HG03196 (cell line): ENCODE data around the gene NCKAP5.
"Not testable (repeated sequence)": the region's sequence is repeated elsewhere in the genome, so short reads cannot be mapped to it uniquely, and the experiment has no call there.

Source experiments
- ATAC-seq: cut with Tn5 transposase; IDR thresholded peaks from one replicate; pipeline ENCODE4 v1.9.1; 2021; ENCODE audit not compliant: unreplicated experiment

NCKAP5 gene

GRCh38 chr2:133475610-133476009 is 92.7 kb downstream of the NCKAP5 start:
- no peak for ATAC-seq

- ATAC-seq, result not testable (repeated sequence)
Observed at GRCh38 chr2:133470446-133470845, 97.8 kb downstream of the NCKAP5 start.

GRCh38 chr2:133462811-133463210 is 105.5 kb downstream of the NCKAP5 start:
- no peak for ATAC-seq

GRCh38 chr2:133461484-133461883 is 106.8 kb downstream of the NCKAP5 start:
- no peak for ATAC-seq

- no peak for ATAC-seq
Observed at GRCh38 chr2:133459590-133459989, 108.7 kb downstream of the NCKAP5 start.

- no peak for ATAC-seq
Observed at GRCh38 chr2:133458280-133458679, 110.0 kb downstream of the NCKAP5 start.

- no peak for ATAC-seq
Observed at GRCh38 chr2:133457861-133458260, 110.4 kb downstream of the NCKAP5 start.

- ATAC-seq, result no peak
Observed at GRCh38 chr2:133456971-133457370, 111.3 kb downstream of the NCKAP5 start.

GRCh38 chr2:133456156-133456555 is 112.1 kb downstream of the NCKAP5 start:
- ATAC-seq, result no peak

- ATAC-seq, result no peak
Observed at GRCh38 chr2:133453032-133453431, 115.2 kb downstream of the NCKAP5 start.

- no peak for ATAC-seq
Observed at GRCh38 chr2:133452583-133452982, 115.7 kb downstream of the NCKAP5 start.

GRCh38 chr2:133452146-133452545 is 116.1 kb downstream of the NCKAP5 start:
- no peak for ATAC-seq

- no peak for ATAC-seq
Observed at GRCh38 chr2:133448195-133448594, 120.1 kb downstream of the NCKAP5 start.

GRCh38 chr2:133447303-133447702 is 121.0 kb downstream of the NCKAP5 start:
- ATAC-seq, result no peak

GRCh38 chr2:133444465-133444864 is 123.8 kb downstream of the NCKAP5 start:
- no peak for ATAC-seq

- ATAC-seq, result no peak
Observed at GRCh38 chr2:133442393-133442792, 125.9 kb downstream of the NCKAP5 start.

- no peak for ATAC-seq
Observed at GRCh38 chr2:133439565-133439920, 128.7 kb downstream of the NCKAP5 start.

- no peak for ATAC-seq
Observed at GRCh38 chr2:133438848-133439564, 129.3 kb downstream of the NCKAP5 start.

GRCh38 chr2:133438026-133438425 is 130.2 kb downstream of the NCKAP5 start:
- no peak for ATAC-seq

- no peak for ATAC-seq
Observed at GRCh38 chr2:133437492-133437891, 130.8 kb downstream of the NCKAP5 start.

GRCh38 chr2:133434959-133435668 is 133.1 kb downstream of the NCKAP5 start:
- ATAC-seq, result no peak
